NCI-H1092 (cell line): Measurements from ENCODE around the gene ZBTB20.

Experiments
- DNase-seq: peaks from one replicate; lab custom pipeline; 2025; lab: John Stamatoyannopoulos, UW

ZBTB20 gene

DNA sequence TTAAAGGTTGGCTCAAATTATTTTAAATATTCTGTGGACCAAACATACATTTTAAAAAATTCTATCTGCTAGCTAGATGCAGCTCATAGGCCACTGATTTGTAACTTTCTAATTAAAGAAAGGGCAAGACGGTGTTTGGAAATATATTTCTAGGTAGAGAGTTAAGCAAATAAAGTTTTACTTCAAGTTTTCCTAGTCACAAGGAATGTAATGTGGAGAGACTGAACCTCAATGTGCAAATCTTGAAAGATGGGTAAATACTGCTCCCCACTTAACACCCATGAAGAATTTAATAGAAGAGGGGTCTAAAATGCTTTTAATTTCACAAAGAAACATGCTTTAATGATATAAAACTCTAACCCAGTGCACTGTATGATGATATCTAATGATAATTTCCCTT, 678.0 kb downstream of the ZBTB20 start:
- no peak for DNase-seq

- no peak for DNase-seq
These were observed 680.3 kb downstream of the ZBTB20 start for GRCh38 chr3:114466816-114467215.

DNA sequence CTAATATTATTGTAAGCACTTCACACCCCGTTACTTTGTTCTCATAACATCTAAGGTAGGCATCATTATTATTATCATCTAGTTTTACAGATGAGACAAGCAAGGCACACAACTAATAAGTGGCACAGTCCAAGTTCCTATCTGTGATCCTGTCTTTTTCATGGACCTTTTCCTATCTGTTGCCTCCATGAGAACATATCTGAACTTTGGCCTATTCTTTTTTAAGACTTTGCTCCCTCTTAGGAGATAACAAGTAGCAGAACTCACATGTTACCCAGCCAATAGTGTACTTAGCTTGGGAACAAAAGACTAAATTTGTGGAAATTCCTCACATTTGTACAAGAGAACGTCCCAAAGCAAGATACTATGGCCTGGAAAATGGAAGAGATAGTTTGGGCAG, 680.8 kb downstream of the ZBTB20 start:
- DNase-seq: no peak

- DNase-seq: no peak
These were observed 682.5 kb downstream of the ZBTB20 start for GRCh38 chr3:114464548-114464947.

DNA sequence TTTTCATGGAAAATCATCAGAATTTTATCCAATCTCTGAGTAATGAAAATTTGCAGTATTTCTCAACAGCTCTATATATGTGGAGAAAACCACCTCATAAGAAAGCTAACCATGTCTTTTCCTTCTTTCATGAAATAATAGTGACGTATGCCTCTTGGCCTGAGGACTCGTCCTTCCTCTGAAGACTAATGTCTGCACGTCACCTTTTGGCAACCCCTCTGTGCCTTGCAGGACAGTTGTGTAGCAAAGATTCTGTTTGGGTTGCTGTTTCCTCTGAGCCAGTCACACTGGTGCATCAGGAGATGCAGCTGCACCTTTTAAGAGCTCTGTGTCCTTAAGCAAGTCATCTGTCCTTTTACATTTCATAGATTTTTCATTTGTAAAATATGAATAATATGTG, 684.3 kb downstream of the ZBTB20 start:
- DNase-seq: no peak

- DNase-seq: no peak
These were observed 686.6 kb downstream of the ZBTB20 start for GRCh38 chr3:114460459-114460858.

- no peak for DNase-seq
These were observed 690.3 kb downstream of the ZBTB20 start for GRCh38 chr3:114456742-114457141.

- no peak for DNase-seq
These were observed 691.7 kb downstream of the ZBTB20 start for GRCh38 chr3:114455432-114455831.

- DNase-seq: peak; percentile 89
These were observed 692.4 kb downstream of the ZBTB20 start for GRCh38 chr3:114454551-114455251.

- DNase-seq: no peak
These were observed 693.7 kb downstream of the ZBTB20 start for GRCh38 chr3:114453361-114453780.

- no peak for DNase-seq
These were observed 694.2 kb downstream of the ZBTB20 start for GRCh38 chr3:114452937-114453336.

GRCh38 chr3:114452256-114452655, 694.8 kb downstream of the ZBTB20 start:
- DNase-seq: peak; percentile 19

GRCh38 chr3:114451561-114452018, 695.5 kb downstream of the ZBTB20 start:
- DNase-seq: no peak

GRCh38 chr3:114451051-114451451, 696.0 kb downstream of the ZBTB20 start:
- no peak for DNase-seq

- no peak for DNase-seq
These were observed 697.0 kb downstream of the ZBTB20 start for GRCh38 chr3:114450008-114450596.

GRCh38 chr3:114449271-114450007, 697.6 kb downstream of the ZBTB20 start:
- DNase-seq: no peak

- DNase-seq: no peak
These were observed 699.1 kb downstream of the ZBTB20 start for GRCh38 chr3:114447950-114448479.

- no peak for DNase-seq
These were observed 699.5 kb downstream of the ZBTB20 start for GRCh38 chr3:114447545-114447944.

- DNase-seq: no peak
These were observed 700.5 kb downstream of the ZBTB20 start for GRCh38 chr3:114446600-114446999.

GRCh38 chr3:114445233-114445632, 701.9 kb downstream of the ZBTB20 start:
- DNase-seq: no peak

DNA sequence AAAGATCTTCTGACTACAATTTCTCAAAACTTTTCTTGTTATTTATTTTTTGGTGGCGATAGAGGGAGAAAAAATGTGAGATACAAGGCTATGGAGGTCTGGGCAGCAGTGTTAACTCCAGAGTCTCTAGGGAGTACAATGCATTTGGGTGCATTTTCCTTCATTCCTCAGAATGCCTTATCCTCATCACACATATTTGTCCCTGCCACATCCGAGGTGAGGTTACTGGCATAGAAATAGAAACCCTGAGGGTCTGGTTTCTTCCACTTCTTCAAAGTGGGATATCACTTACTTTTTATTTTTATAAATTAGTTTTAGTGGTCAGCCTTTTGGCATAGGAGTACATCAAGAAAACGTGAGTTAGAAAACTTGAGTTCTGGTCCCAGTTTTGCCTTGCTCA, 702.9 kb downstream of the ZBTB20 start:
- no peak for DNase-seq

GRCh38 chr3:114442246-114442645, 704.8 kb downstream of the ZBTB20 start:
- no peak for DNase-seq

GRCh38 chr3:114441386-114441785, 705.7 kb downstream of the ZBTB20 start:
- peak; percentile 14 for DNase-seq
